GM23248 (cell line): Measurements from ENCODE around the gene ATXN7L1. TPM values are rescaled to one million over a fixed set of nuclear protein-coding genes. Genes with fewer than 3 reads are reported as not detected.

Experiments used
- DNase-seq: peaks from one replicate; pipeline ENCODE4 v3.0.0-alpha.2; 2015
- H2AFZ ChIP-seq: fragments of 200-600 bp; sonication (generic); 2 replicates; pipeline ENCODE4 v1.6.1; 2016; ENCODE audit warnings: antibody characterized with exemption
- H3F3A ChIP-seq: fragments of 200-600 bp; sonication (generic); 2 replicates; pipeline ENCODE4 v1.6.1; 2016; ENCODE audit warnings: mild to moderate bottlenecking, antibody characterized with exemption, mixed run types; ENCODE audit not compliant: insufficient read depth
- H3K27ac ChIP-seq: fragments of 200-600 bp; sonication (generic); 2 replicates; pipeline ENCODE4 v1.5.1; 2016; ENCODE audit warnings: mild to moderate bottlenecking
- H3K27me3 ChIP-seq: fragments of 200-600 bp; sonication (generic); replicated peaks from 2 replicates; pipeline ENCODE4 v1.6.1; 2016; ENCODE audit warnings: mild to moderate bottlenecking; ENCODE audit not compliant: insufficient read depth
- H3K36me3 ChIP-seq: fragments of 200-600 bp; sonication (generic); 2 replicates; pipeline ENCODE4 v1.6.1; 2016; ENCODE audit warnings: low read depth, mild to moderate bottlenecking
- H3K4me1 ChIP-seq: fragments of 200-600 bp; sonication (generic); 2 replicates; pipeline ENCODE4 v1.6.1; 2016; ENCODE audit warnings: mild to moderate bottlenecking; ENCODE audit not compliant: insufficient read depth
- H3K4me2 ChIP-seq: fragments of 200-600 bp; sonication (generic); one replicate; pipeline ENCODE4 v1.6.1; 2016; ENCODE audit warnings: mild to moderate bottlenecking; ENCODE audit not compliant: unreplicated experiment
- H3K4me3 ChIP-seq: fragments of 200-600 bp; sonication (generic); 2 replicates; pipeline ENCODE4 v1.5.1; 2016; ENCODE audit warnings: mild to moderate bottlenecking
- H3K79me2 ChIP-seq: fragments of 200-600 bp; sonication (generic); 2 replicates; pipeline ENCODE4 v1.6.1; 2016; ENCODE audit warnings: mild to moderate bottlenecking; ENCODE audit not compliant: insufficient read depth
- H3K9ac ChIP-seq: fragments of 200-600 bp; sonication (generic); 2 replicates; pipeline ENCODE4 v1.6.1; 2016; ENCODE audit warnings: mild to moderate bottlenecking
- H3K9me2 ChIP-seq: fragments of 200-600 bp; sonication (generic); 2 replicates; pipeline ENCODE4 v1.6.1; 2016; ENCODE audit warnings: mixed run types, mild to moderate bottlenecking, moderate library complexity; ENCODE audit not compliant: insufficient read depth
- H3K9me3 ChIP-seq: fragments of 200-600 bp; sonication (generic); one replicate; pipeline ENCODE4 v1.6.1; 2017; ENCODE audit warnings: low read depth
- H4K20me1 ChIP-seq: fragments of 200-600 bp; sonication (generic); 2 replicates; pipeline ENCODE4 v1.6.0; 2016; ENCODE audit not compliant: insufficient read depth
- EZH2 ChIP-seq: fragments of 200-600 bp; sonication (generic); IDR thresholded peaks from 2 replicates; pipeline ENCODE4 v1.6.1; 2018; ENCODE audit warnings: antibody characterized with exemption, mild to moderate bottlenecking; ENCODE audit not compliant: insufficient read depth, poor library complexity, severe bottlenecking
- EZH2phosphoT487 ChIP-seq: fragments of 200-600 bp; sonication (generic); IDR thresholded peaks from 2 replicates; pipeline ENCODE4 v1.6.1; 2018; ENCODE audit warnings: antibody characterized with exemption, moderate library complexity, mild to moderate bottlenecking, low read depth; ENCODE audit not compliant: insufficient read depth
- WGBS, 2 experiments: methylation state at CpG; one replicate each; pipeline ENCODE4 v1.1.6; 2015 to 2017; ENCODE audit warnings: low lambda C conversion rate in 2 of 2, low coverage in 1 of 2; ENCODE audit errors: missing lambda C conversion rate in 2 of 2; 5-methylcytosine and 5-hydroxymethylcytosine counted together
- in situ Hi-C: fragments of 300-500 bp; cut with MboI; formaldehyde crosslinking; loops from 2 replicates; pipeline ENCODE4 v1.15.0; 2020
- polyA plus RNA-seq: library from polyadenylated mRNA; unstranded; fragments of >200 nt; fragmentation: Nextera tagmentation; extraction: Ambion mirVana; gene quantifications from 2 replicates; pipeline ENCODE4 v1.2.1, GENCODE V29; 2016
- total RNA-seq: library from RNA; depleted of rRNA; stranded (reverse); fragments of >200 nt; shearing (Covaris generic); gene quantifications from 2 replicates; pipeline ENCODE4 v1.2.3, GENCODE V29; 2014

Gene ATXN7L1
- total and polyA plus RNA-seq, 2 experiments from 2014 or later: 3.7 to 4.5 TPM

GRCh38 chr7:105776068-105776790 lies 100.2 kb downstream of the ATXN7L1 start:
- Histone ChIP-seq H3K9ac (peak overlapping the region; percentile 37; the same call in 1 of the 2 replicates), H3K4me2 (peak overlapping the region; percentile 81)

GRCh38 chr7:105775580-105775979 lies 100.8 kb downstream of the ATXN7L1 start:
- WGBS, 2 experiments: 84 to 90% methylated on average over 6 of the region's 6 CpGs

More at GRCh38 chr7:105776068-105776790, 100.2 kb downstream of the ATXN7L1 start:
- Histone ChIP-seq H3K9me3 (no peaks in the 10 kb centered on the region), H3F3A (peaks cover 36% of the 10 kb centered on the region), H3K4me1 (peaks cover 33% of the 10 kb centered on the region), H3K27ac (peak overlapping the region; percentile 78), H3K79me2 (peaks cover 13% of the 10 kb centered on the region; the same call in 1 of the 2 replicates), H3K36me3 (0 out of 2 replicates have a peak, but pooled peaks cover 5% of the 10 kb centered on the region), H4K20me1 (no peaks in the 10 kb centered on the region), H3K9me2 (no peaks in the 10 kb centered on the region), H3K4me3 (peak overlapping the region; percentile 37; the same call in 1 of the 2 replicates), H3K27me3 (no peaks in the 10 kb centered on the region), H2AFZ (no peak overlapping the region)
- TF ChIP-seq EZH2: no peak
- no peak for TF ChIP-seq EZH2phosphoT487
- in situ Hi-C loops: no loop called here
- DNase-seq: peak; percentile 100
- WGBS, 2 experiments: 1 to 2% methylated on average over 6 of the region's 6 CpGs

GRCh38 chr7:105773030-105773460 lies 103.4 kb downstream of the ATXN7L1 start:
- Histone ChIP-seq H3K4me1 (peaks cover 48% of the 10 kb centered on the region), H4K20me1 (no peaks in the 10 kb centered on the region), H2AFZ (no peak overlapping the region), H3K27me3 (no peaks in the 10 kb centered on the region), H3K4me2 (no peak overlapping the region), H3K79me2 (0 out of 2 replicates have a peak, but pooled peaks cover 5% of the 10 kb centered on the region), H3K27ac (no peak overlapping the region), H3K36me3 (0 out of 2 replicates have a peak, but pooled peaks cover 5% of the 10 kb centered on the region), H3K4me3 (no peak overlapping the region), H3K9ac (no peak overlapping the region), H3K9me3 (no peaks in the 10 kb centered on the region), H3F3A (peaks cover 44% of the 10 kb centered on the region), H3K9me2 (no peaks in the 10 kb centered on the region)
- no peak for DNase-seq
- in situ Hi-C loops: no loop called here
- TF ChIP-seq EZH2phosphoT487 (no peak), EZH2 (no peak)
- 91 to 92% methylated on average over 3 of the region's 3 CpGs for WGBS, 2 experiments

More at GRCh38 chr7:105775580-105775979, 100.8 kb downstream of the ATXN7L1 start:
- peak overlapping the region; percentile 37; the same call in 1 of the 2 replicates for H3K9ac ChIP-seq
- peaks cover 36% of the 10 kb centered on the region for H3F3A ChIP-seq
- no peaks in the 10 kb centered on the region for H3K27me3 ChIP-seq
- in situ Hi-C loops: no loop called here
- no peaks in the 10 kb centered on the region for H3K9me3 ChIP-seq
- H3K4me1 ChIP-seq: peaks cover 33% of the 10 kb centered on the region
- H3K4me3 ChIP-seq: peak overlapping the region; percentile 37
- TF ChIP-seq EZH2phosphoT487 (no peak), EZH2 (no peak)
- H4K20me1 ChIP-seq: no peaks in the 10 kb centered on the region
- no peak overlapping the region for H2AFZ ChIP-seq
- peak; percentile 39 for DNase-seq
- 0 out of 2 replicates have a peak, but pooled peaks cover 5% of the 10 kb centered on the region for H3K36me3 ChIP-seq
- H3K79me2 ChIP-seq: peaks cover 13% of the 10 kb centered on the region; the same call in 1 of the 2 replicates
- peak overlapping the region; percentile 81 for H3K4me2 ChIP-seq
- H3K9me2 ChIP-seq: no peaks in the 10 kb centered on the region
- peak overlapping the region; percentile 78 for H3K27ac ChIP-seq

- Histone ChIP-seq H3K9me2 (no peaks in the 10 kb centered on the region), H3K4me1 (peaks cover 22% of the 10 kb centered on the region), H2AFZ (no peak overlapping the region), H3K79me2 (0 out of 2 replicates have a peak, but pooled peaks cover 5% of the 10 kb centered on the region), H3K9ac (no peak overlapping the region), H3K9me3 (no peaks in the 10 kb centered on the region), H3F3A (peaks cover 18% of the 10 kb centered on the region), H3K27ac (no peak overlapping the region), H3K4me3 (no peak overlapping the region), H4K20me1 (no peaks in the 10 kb centered on the region), H3K36me3 (0 out of 2 replicates have a peak, but pooled peaks cover 5% of the 10 kb centered on the region), H3K27me3 (no peaks in the 10 kb centered on the region), H3K4me2 (peak overlapping the region; percentile 47)
- TF ChIP-seq EZH2phosphoT487 (no peak), EZH2 (no peak)
- in situ Hi-C loops: loop anchor here (10.0 kb wide), 3 partner anchors 245 to 385 kb away; no protein-coding TSS in a partner anchor
- WGBS, 2 experiments: 45 to 47% methylated on average over 9 of the region's 9 CpGs
- peak; percentile 39 for DNase-seq
Measured at GRCh38 chr7:105769901-105770628, 106.3 kb downstream of the ATXN7L1 start.
